Skeletal muscle tissue (tissue), 4 donors: ENCODE results near the gene OOSP3. TPM values are rescaled to one million over a fixed set of nuclear protein-coding genes. Genes with fewer than 3 reads are reported as not detected.

Experiments
- H3K27ac ChIP-seq: one replicate; pipeline ENCODE4 v1.7.0; 2013; ENCODE audit warnings: mild to moderate bottlenecking, low read depth, low read length, inconsistent platforms
- H3K27me3 ChIP-seq, 3 donors: one replicate each; pipeline ENCODE4 v1.7.0; 2013; ENCODE audit warnings: low read length in 3 of 3; ENCODE audit not compliant: control insufficient read depth in 3 of 3, insufficient read depth in 3 of 3
- H3K36me3 ChIP-seq, 3 donors: one replicate each; pipeline ENCODE4 v1.7.0; 2013; ENCODE audit warnings: low read length in 3 of 3; ENCODE audit not compliant: control insufficient read depth in 3 of 3, insufficient read depth in 3 of 3
- H3K4me1 ChIP-seq, 3 donors: one replicate each; pipeline ENCODE4 v1.7.0; 2013; ENCODE audit warnings: low read length in 3 of 3, mild to moderate bottlenecking in 3 of 3; ENCODE audit not compliant: control insufficient read depth in 3 of 3, insufficient read depth in 3 of 3
- H3K4me3 ChIP-seq, 3 donors: one replicate each; pipeline ENCODE4 v1.7.0; 2013; ENCODE audit warnings: low read length in 3 of 3
- H3K9ac ChIP-seq, 3 donors: one replicate each; pipeline ENCODE4 v1.7.0; 2013; ENCODE audit warnings: low read length in 3 of 3, mild to moderate bottlenecking in 3 of 3, moderate library complexity in 2 of 3, low read depth in 1 of 3
- H3K9me3 ChIP-seq, 3 donors: one replicate each; pipeline ENCODE4 v1.7.0; 2013; ENCODE audit warnings: low read length in 3 of 3; ENCODE audit not compliant: control insufficient read depth in 3 of 3
- total RNA-seq: library from RNA; depleted of rRNA; stranded (reverse); fragments of >200 nt; gene quantifications from one replicate; pipeline ENCODE4 v1.2.3, GENCODE V29; 2014
- donor health status: Osteomylitis.

OOSP3 gene
- total RNA-seq, 1 donor from 2014 or later, result not detected

DNA sequence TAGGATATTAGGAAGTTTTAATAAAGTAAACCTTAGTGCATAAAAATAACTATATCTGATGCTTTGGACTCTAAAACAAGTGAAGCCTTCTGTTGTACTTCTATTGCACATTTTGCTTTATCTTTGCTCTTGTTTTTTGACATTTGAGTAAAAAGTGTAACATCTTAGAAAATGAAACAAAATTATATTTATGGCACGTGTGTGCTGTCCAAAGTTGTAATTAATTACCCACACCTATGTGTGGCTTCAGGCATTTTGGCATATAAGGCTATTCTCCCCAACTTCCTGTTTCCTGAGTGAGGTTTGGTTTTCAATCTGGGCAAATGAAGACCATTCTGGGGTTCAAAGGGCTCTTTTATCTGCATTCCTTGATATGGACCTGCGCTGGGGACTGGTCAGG is 59.5 kb downstream of the OOSP3 start, which contains the start of gene OOSP1:
Gene OOSP1 (plus strand): TSS at position 301 of the 400 bp plus-strand sequence. CDS start 23 bp downstream, at position 324.
- no peaks in the 10 kb centered on the region for H3K9me3 ChIP-seq
- no peaks in the 10 kb centered on the region for H3K36me3 ChIP-seq
- no peaks in the 10 kb centered on the region for H3K4me1 ChIP-seq
- no peak within 1 kb of the TSS for H3K27ac ChIP-seq
- no peaks in the 10 kb centered on the region for H3K27me3 ChIP-seq
- no peak within 1 kb of the TSS for H3K4me3 ChIP-seq
- no peak within 1 kb of the TSS for H3K9ac ChIP-seq

DNA sequence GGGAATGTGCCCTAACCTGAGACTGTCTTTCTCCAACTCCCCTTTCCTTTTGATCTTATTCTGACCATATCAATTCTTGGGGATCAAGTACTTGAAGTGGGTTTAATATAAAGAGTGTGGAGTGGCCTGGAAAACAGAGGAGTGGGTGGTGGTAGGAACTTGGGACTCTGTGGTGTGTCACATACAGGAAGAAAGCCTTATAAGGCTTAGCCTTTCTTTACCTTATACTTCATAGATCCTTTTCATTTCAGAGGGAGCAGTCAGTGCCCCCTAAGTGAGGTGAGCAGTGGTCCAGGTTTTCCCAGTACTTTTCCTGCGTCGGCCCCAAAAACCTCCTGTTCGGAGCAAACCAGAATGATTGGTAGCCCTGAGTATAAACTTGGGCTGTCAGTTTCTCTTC is 60.1 kb downstream of the OOSP3 start:
- H3K4me3 ChIP-seq, result no peak overlapping the region
- H3K4me1 ChIP-seq, result no peaks in the 10 kb centered on the region
- no peak overlapping the region for H3K27ac ChIP-seq
- no peaks in the 10 kb centered on the region for H3K27me3 ChIP-seq
- H3K36me3 ChIP-seq, result no peaks in the 10 kb centered on the region
- no peaks in the 10 kb centered on the region for H3K9me3 ChIP-seq
- no peak overlapping the region for H3K9ac ChIP-seq

DNA sequence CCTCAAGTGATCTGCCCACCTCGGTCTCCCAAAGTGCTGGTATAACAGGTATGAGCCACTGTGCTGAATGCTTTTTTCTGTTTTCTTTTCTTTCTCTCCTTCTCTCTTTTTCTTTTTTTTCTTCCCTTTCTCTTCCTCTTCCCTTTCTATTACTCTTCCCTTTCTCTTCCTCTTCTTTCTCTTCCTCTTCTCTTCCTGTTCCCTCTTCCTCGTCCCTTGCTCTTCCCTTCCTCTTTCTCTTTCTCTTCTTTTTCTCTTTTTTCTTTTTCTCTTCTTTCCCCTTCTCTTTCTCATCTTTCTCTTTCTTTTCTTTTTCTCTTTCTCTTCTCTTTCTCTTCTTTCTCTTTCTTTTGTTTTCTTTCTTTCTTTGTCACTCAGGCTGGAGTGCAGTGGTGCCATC is 60.9 kb downstream of the OOSP3 start:
- Histone ChIP-seq H3K4me3 (no peak overlapping the region), H3K36me3 (no peaks in the 10 kb centered on the region), H3K9ac (no peak overlapping the region), H3K9me3 (no peaks in the 10 kb centered on the region), H3K27ac (no peak overlapping the region), H3K27me3 (no peaks in the 10 kb centered on the region), H3K4me1 (no peaks in the 10 kb centered on the region)

DNA sequence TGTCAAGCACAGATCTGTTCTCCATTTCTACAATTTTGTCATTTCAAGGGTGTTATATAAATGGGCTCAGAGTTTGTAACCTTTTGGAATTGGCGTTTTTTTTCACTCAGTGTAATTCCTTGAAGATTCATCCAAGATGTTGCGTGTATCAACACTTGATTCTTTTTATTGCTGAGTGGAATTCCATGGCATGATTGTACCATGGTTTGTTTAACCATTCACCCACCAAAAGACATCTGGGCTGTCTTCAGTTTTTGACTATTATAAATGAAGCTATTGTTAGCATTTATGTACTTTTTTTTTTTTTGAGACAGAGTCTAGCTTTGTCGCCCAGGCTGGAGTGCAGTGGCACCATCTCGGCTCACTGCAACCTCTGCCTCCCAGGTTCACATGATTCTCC is 62.5 kb downstream of the OOSP3 start:
- H3K4me1 ChIP-seq, result no peaks in the 10 kb centered on the region
- H3K9ac ChIP-seq, result no peak overlapping the region
- H3K36me3 ChIP-seq, result no peaks in the 10 kb centered on the region
- H3K27ac ChIP-seq, result no peak overlapping the region
- H3K27me3 ChIP-seq, result no peaks in the 10 kb centered on the region
- H3K4me3 ChIP-seq, result no peak overlapping the region
- H3K9me3 ChIP-seq, result no peaks in the 10 kb centered on the region

DNA sequence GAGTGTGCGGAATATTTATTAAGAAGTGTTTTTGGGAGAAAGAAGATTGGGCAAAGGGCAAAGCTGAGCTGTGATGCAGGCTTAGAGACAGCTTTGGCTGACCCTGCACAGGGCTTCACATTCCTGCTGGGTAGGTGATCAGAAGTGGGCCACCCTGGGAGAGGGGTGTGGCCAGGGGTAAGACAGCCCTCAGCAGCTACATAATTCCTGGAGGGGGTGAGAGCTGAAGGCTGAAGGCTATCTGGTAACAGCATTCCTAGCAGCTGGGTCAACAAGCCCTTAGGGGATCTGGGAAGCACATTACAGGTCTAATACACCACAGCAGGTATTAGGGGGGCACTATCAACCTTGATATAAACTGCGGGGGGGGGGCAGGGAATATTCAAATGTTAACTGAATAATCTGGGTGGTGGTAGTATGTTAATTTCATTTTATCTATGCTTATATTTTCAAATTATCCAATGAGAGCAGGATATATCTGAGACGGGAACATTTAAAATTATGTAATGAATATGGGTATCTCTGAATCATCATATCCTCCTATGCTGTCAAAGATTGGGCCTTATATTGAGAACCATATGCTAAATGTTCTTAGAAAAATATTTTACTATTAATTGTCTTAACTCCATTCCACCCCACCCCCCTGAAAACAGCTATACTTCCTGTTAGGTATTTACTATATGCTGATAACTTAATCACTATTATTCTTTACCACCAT is 65.6 kb downstream of the OOSP3 start:
- Histone ChIP-seq H3K9me3 (no peaks in the 10 kb centered on the region), H3K4me1 (no peaks in the 10 kb centered on the region), H3K9ac (no peak overlapping the region), H3K27me3 (no peaks in the 10 kb centered on the region), H3K4me3 (no peak overlapping the region), H3K27ac (no peak overlapping the region), H3K36me3 (no peaks in the 10 kb centered on the region)

DNA sequence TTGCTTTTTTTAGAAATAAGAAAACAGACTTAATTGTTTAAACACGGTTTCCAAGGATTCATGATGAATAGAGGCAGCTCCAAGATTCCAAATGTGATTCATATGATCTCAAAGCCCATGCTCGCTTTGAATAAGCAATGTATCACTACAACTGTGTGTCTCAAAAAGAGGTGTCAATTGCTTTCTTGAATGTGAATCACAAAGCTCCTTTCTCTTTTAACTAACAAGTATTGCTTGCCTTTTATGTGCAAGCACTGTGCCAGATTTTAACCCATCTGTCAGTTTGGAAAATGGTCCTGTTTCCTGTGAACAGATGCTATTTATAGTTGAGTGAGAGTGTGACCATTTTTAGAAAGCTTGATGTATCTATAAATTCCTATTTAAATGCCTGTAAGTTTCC is 66.1 kb downstream of the OOSP3 start:
- Histone ChIP-seq H3K36me3 (no peaks in the 10 kb centered on the region), H3K27me3 (no peaks in the 10 kb centered on the region), H3K9me3 (no peaks in the 10 kb centered on the region), H3K9ac (no peak overlapping the region), H3K27ac (no peak overlapping the region), H3K4me3 (no peak overlapping the region), H3K4me1 (no peaks in the 10 kb centered on the region)

Other genes starting within 250 kb of the OOSP3 start
- gene PATL1, start 209.7 kb upstream of the OOSP3 start, total RNA-seq, result 4.2 TPM
- gene OR10V1, start 164.9 kb upstream of the OOSP3 start, total RNA-seq, result not detected
- gene STX3, start 123.4 kb upstream of the OOSP3 start, total RNA-seq, result 2.6 TPM
- 23.5 TPM for gene MRPL16, start 68.0 kb upstream of the OOSP3 start, total RNA-seq
- not detected for gene CBLIF, start 33.3 kb upstream of the OOSP3 start, total RNA-seq
- 1.6 TPM for gene TCN1, start 12.3 kb upstream of the OOSP3 start, total RNA-seq
- not detected for gene OOSP1, start 59.6 kb downstream of the OOSP3 start, total RNA-seq
- gene OOSP4A, start 85.3 kb downstream of the OOSP3 start, total RNA-seq, result not detected
- not detected for gene OOSP4B, start 138.4 kb downstream of the OOSP3 start, total RNA-seq
- gene OOSP2, start 161.6 kb downstream of the OOSP3 start, total RNA-seq, result not detected
- 6.8 TPM for gene MS4A3, start 177.9 kb downstream of the OOSP3 start, total RNA-seq
- under 0.01 TPM for gene MS4A2, start 209.9 kb downstream of the OOSP3 start, total RNA-seq